Measurements from ENCODE around the gene AFMID.
A peak's percentile ranks its signal among the peaks of the same experiment; 100 is the strongest.
"Not testable (repeated sequence)": the region's sequence is repeated elsewhere in the genome, so short reads cannot be mapped to it uniquely, and the experiment has no call there.

Gene AFMID, protein sequence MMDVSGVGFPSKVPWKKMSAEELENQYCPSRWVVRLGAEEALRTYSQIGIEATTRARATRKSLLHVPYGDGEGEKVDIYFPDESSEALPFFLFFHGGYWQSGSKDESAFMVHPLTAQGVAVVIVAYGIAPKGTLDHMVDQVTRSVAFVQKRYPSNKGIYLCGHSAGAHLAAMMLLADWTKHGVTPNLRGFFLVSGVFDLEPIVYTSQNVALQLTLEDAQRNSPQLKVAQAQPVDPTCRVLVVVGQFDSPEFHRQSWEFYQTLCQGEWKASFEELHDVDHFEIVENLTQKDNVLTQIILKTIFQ

DNA sequence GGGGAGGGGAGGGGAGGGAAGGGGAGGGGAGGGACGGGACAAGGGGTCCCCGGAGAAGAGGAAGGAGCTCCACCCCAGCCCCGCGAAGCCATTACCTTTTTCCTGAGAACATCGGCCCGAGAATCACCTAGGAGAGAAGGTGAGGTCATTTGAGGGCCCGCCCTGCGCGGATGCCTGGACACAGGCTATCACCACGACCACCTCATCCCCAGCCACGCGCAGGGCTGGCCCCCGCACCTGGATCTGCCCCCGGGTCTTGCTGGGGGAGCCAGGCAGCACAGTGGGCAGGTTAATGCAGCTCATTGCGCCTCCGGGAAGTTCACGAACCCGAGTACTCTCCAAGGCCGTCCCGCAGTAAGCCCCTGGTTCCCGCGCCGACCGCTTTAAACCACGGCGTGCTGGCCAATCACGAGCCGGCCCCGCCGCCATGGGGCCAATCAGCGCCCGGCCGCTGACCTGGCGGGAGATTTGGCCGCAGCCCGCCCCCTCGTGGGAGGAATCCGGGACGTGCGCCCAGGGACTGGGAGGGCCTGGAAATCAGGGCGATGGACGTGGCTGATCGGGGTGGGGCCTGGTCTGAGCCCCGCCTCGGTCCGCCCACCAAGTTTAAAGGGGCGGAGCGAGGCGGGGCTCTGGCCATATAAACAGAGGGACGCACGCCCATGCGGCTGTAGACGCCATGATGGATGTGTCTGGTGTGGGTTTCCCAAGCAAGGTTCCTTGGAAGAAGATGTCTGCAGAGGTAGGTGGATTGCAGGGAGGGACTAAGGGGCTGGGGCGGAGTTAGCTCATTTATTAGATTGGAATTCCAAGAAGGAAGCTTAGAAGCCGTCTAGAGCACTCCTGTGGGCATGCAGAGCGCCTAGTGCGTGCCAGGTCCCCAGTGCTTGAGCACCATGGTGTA is at the start of gene AFMID, which contains the start of gene TK1:
AFMID (plus strand) TSS at position 671 of the 904 bp plus-strand sequence; CDS start at position 680, 9 bp downstream.
TK1 (minus strand) TSS at position 361 of the 904 bp plus-strand sequence; CDS start at position 303, 58 bp downstream.
- DNase-seq (ENCODE audit: low spot score) = peak; percentile 98

DNA sequence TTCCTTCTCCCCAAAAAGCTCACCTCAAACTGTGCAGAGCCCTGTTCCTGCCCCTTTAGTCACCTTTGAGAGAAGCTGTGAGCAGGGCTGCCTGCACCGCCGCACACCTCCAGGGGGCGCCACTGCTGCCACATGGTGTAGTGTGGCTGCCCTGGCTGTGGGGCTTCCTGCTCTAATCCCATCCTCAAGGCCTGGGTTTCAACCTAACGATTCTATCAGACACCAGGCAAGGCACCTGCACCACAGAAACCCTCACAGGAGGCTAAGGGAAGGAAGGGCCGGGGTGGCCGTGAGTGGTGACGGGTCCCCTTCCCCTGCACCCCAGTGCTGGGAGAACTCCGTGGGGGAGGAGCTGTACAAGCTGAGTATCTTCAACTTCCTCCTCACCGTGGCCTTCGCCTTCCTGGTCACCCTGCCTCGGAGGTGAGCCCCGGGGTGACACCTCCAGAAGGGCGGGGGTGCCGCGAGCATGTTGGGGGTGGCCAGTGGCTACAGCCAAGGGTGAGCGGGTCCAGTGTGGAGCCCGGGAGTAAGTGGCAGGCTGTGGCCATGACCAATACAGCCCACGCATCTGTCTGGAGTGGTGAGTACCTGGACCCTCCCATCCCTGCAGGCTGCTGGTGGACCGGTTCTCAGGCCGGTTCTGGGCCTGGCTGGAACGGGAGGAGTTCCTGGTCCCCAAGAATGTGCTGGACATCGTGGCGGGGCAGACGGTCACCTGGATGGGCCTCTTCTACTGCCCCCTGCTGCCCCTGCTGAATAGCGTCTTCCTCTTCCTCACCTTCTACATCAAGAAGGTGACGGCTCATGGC is 49.6 kb upstream of the AFMID start:
- peak; percentile 67 for DNase-seq (ENCODE audit: low spot score)

DNA sequence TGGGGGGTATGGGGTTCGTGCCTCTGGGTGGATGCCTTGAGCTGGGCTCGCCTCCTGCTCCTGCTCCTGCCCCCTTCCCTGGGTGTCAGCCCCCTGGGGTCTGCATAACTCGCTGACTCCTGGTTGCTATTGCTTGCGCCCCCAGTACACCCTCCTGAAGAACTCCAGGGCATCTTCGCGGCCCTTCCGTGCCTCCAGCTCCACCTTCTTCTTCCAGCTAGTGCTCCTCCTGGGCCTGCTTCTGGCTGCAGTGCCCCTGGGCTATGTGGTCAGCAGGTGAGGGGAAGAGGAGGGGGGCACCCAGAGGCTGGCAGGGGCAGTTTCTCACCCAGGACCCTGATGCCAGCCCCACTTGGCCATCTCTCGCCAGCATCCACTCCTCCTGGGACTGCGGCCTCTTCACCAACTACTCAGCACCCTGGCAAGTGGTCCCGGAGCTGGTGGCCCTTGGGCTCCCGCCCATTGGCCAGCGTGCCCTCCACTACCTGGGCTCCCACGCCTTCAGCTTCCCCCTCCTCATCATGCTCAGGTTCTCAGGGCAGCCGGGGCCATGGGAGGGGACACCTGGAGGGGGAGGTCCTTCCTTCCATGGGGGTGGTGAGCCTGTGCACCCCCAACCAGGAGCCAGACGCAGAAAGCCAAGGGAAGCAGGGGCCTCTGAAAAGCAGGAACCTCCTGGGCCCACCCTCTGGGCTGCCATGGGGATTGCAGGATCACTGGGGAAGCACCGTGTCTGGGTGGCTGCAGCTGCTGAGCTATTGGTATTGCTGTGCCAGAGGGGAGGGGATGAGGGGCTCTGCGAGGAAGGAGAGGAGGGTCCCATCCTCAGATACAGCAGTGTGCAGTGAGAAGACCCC is 48.7 kb upstream of the AFMID start:
- DNase-seq (ENCODE audit: low spot score) = no peak

DNA sequence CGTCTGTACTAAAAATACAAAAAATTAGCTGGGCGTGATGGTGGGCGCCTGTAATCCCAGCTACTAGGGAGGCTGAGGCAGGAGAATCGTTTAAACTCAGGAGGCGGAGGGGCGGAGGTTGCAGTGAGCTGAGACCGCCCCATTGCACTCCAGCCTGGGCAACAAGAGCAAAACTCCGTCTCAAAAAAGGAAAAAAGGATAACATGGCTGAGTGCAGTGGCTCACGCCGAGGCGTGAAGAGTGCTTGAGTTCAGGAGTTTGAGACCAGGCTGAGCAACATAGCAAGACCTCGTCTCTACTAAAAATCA is 47.3 kb upstream of the AFMID start:
- DNase-seq (ENCODE audit: low spot score) = not testable (repeated sequence)

DNA sequence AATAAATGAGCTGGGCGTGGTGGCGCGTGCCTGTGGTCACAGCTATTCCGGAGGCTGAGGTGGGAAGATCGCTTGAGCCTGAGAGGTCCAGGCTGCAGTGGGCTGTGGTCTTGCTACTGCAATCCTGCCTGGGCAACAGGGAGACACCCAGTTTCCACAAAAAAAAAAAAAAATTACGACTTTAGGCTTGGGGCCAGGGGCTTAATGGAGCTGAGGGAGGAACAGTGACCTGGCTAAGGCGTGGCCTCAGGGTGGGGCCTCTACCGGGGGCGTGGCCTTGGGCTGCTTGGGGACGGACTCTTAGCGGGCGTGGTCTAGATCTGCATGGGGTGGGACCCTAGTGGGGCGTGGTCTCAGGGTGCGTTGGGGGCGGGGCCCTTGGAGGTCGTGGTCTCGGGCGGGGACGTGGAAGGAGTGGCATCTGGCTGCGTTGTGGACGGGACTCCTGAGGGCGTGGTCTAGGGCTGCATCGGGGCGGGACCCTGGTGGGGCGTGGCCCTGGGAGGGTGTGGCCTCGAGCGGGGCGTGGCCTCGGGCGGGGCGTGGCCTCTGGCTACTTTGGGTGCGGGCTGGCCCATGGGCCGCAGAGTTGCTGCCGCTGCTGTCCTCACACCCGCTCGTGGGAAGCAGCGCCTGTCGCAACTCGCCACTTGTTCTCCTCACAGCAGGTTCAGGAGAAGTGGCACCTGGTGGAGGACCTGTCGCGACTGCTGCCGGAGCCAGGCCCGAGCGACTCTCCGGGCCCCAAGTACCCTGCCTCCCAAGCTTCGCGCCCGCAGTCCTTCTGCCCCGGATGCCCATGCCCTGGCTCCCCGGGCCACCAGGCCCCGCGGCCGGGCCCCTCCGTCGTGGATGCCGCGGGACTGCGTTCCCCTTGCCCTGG is 46.8 kb upstream of the AFMID start:
- peak; percentile 99 for DNase-seq (ENCODE audit: low spot score)

DNA sequence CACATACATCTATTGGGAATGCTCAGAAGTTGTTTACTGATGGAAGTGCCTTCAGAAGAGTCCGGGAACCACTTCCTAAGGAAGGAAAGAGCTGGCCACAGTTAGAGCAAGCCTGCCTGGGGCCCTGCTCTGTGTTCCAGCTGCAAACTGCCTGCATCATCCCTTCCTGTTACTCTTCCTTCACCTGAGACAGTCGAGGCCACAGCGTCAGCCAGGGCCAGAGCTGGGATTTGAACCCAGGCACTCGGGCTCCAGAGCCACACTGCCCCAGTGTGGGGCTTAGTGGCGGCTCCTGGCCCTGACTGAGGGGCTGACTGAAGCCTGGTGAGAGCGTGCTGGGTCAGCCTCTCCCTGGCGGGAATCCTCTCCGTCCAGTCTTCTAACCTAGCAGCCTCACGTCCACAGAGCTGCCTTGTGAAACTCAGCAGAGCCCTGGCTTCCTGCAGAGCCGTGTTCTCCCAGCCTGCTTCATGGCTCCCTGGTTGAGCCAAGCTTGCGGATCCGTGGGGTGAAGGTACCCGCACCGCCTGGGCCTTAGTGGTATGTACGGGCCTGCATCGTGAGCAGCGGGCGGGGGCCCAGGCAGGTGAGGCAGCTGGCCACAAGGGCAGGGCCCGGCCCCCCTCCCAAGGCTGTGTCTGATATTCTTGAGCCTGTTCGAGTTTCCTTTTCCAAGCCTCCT is 45.6 kb upstream of the AFMID start:
- no peak for DNase-seq (ENCODE audit: low spot score)

DNA sequence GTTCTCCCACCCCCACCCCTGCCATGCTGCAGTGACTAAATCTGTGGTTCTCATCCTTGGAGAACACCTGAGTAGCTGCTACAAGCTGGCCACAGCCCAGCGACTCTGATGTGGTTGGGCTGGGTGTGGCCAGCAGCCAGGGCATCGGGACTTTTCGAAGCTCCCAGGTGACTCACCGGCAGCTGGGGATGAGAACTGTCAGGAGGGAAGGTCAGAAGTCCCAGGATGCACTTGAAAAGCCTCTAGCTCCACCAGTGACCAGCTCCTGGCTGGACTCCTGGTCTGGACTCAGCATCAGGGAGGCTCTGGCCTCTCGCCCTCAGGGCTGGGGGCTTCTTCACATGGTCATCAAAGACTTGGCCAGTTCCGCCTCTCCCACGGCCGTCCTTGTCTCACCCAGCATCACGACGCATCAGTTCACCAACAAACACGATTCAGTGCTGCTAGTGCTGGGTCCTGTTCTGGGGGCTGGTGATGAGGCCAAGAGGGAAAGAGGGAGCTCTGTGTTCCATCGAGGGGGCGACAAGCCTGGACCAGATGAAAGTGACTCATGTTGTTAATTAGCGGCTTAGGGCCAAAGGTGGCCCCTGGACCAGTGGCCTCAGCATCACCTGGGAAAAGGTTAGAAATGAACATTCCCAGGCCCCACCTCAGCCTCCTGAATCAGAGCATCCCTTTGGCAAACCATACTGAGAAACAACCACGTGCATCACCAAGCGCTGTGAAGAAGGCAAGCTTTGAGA is 44.9 kb upstream of the AFMID start:
- DNase-seq (ENCODE audit: low spot score) = no peak

DNA sequence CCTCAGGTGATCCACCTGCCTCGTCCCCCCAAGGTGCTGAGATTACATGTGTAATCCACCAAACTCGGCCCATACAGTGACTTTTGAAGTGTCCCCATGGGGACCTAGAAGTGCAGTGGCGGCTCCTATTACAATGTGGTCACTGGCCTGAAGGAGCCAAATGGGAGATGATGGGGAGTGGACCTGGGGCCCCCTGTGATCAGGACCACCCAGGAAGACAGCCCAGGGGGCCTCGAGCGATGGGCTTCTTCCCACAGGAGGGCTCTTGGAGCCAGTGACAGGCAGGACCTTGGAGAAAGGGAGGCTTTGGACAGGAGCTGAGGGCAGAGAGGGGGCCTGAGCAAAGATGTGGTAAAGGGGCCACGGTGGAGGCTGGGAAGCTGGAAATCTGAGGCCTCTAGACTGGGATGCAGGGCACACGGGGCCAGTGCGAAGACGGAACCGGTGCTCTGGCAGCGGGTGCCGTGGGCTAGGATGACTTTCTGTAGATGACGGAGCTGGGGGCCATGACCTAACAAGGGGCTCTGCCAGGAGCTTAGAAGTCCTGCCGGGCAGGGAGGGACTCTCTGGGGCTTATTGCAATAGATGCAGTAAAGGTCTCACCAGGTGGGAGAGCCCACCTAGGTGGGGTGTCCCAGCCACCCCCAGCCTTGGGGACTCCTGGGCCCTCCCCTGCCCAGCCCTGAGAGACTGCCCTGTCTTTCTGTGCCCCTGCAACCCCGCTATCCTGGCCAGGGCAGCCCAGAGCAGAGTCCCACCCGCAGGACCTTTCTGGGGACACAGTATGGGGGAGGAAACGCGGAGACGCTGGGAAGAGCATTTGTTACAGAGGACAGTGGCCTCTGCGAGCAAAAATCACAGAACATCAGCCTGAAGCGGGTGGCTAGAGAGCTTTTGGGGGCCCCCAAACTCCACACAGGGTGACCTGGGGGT is 43.7 kb upstream of the AFMID start:
- DNase-seq (ENCODE audit: low spot score) = no peak

DNA sequence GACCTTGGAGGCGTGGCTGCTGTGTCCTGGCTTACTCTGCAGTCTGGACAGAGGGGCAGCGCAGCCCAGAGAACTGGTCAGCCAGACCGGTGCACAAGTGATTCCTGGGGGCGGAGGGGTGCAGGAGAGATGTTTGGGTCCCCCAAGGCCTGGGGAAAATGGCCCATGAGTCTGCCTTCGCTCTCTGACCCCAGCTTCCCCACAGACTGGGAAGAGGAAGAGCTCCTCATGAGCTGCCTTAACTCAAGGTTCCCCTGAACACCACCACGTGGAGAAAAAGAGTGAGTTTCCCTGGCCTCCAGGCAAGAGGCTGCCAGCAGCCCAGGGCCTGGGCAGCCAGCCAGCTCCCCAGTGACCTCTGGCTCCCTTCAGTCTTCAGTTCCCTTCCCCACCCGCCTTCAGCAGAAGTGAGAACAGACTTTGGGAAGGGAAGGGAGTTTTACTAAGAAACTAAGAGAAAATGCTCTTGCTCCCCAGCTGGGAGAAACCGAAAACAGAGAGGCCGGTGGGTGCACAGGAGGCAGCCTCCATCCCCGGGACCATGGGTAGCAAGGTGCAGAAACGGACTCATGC is 42.9 kb upstream of the AFMID start:
- DNase-seq (ENCODE audit: low spot score) = no peak

DNA sequence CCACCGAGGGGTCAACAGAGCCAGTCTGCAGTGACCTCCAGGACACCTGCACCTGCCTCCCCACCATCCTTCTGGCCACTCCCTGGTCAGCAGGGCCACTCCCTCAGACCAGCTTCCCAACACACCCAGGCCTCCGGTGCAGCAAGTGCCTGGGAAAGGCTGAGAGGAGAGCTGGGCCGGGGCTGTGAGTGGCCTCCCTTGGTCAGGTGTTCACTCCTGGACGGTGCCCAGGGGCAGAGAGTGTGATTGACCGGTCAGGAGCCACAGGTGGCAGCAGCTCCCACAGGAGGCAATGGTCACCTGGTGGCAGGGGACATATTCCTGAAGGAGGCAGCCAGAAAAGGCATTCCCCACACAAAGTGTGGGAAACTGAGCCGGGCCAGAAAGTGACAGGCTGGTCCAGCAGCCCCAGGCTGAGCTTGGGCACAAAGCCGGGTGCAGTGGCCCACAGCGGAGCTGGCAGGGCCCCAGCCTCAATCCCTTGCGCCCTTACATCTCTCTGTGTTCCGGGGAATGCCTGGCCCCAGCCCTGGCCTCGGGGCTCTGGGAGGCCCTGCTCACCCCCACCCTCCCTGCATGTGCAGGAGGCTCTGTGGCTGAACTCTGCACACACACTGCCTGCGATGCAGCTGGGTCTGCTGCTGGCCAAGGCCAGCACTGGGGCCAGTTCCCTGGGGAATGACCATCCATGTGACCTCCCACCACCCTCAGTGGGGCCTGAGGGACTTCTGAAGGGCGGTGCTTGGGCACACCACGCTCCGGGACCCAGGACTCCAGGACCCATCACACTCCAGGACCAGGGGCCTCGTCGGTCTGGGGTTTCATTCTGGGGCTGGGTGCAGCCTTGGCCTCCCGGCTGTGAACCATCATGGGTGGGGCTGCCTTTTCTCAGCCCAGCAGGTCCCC is 42.2 kb upstream of the AFMID start:
- no peak for DNase-seq (ENCODE audit: low spot score)

DNA sequence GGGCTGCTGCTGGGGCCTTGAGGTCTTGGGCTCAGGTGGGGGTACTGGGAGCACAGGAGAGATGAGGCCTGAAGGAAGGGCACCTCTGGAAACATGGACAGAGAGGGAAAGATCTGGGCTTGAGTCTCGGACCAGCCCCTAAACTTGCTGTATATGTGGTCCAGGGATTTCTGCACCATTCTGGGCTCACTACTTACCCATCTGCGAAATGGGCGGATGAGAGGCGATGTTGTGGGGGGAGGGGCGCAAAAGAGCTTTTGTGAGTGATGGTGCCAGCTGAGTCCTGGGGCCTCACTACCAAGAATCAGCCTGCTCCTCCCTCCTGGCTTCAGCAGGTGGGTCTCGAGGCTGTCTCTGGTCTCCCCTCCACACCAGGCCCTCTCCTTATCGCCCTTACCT is 40.7 kb upstream of the AFMID start:
- no peak for DNase-seq (ENCODE audit: low spot score)

DNA sequence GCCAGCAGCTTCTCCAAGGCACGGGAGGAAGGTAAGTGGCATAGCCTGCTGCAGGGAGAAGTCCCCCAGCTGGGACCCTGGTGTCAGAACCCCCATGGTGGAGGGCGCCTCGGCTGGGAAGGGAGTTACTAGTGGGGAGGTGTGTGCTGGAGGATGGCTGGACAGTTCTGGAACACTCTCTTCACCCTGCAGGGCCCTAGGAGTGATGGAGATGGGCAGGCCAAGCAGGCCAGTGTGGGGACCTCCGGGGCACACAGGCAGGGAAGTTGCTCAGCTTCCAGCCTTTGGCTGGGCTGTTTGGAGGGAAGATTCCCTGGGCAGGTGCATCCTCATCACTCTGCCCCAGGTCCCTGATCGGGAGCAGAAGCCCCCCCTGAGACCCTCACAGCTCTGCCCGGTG is 40.3 kb upstream of the AFMID start:
- no peak for DNase-seq (ENCODE audit: low spot score)

DNA sequence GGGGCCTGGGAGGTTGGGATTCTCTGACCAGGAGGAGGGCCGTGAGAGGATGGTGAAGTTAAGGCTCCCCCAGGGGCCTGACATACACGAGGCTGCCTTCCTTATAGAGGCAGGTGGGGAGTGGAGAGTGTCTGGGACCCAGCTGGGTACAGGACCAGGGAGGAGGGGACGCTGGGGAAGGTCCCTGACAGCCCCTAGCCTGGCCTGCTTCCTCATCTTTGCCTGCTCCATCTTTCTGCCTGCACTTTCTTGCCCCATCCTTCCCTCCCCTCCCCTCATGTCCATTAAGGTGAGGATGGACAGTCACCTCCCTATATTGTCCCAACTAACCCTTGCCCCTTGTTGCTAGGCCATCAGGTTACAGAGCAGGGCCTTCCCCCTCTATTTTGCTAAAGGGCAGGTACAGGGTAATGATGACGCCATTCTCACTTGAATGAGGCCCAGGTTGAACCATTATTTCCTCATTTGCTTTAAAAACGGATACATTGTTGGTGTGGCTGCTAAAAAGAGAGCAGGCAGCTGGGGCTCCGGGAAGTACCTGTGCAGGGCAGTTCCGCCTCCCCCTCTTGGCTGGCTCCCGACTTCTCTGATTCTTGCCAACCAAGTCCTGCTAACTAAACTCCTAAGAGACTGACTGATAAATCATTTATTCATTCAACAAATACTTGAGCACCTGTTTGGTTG is 39.7 kb upstream of the AFMID start:
- no peak for DNase-seq (ENCODE audit: low spot score)

DNA sequence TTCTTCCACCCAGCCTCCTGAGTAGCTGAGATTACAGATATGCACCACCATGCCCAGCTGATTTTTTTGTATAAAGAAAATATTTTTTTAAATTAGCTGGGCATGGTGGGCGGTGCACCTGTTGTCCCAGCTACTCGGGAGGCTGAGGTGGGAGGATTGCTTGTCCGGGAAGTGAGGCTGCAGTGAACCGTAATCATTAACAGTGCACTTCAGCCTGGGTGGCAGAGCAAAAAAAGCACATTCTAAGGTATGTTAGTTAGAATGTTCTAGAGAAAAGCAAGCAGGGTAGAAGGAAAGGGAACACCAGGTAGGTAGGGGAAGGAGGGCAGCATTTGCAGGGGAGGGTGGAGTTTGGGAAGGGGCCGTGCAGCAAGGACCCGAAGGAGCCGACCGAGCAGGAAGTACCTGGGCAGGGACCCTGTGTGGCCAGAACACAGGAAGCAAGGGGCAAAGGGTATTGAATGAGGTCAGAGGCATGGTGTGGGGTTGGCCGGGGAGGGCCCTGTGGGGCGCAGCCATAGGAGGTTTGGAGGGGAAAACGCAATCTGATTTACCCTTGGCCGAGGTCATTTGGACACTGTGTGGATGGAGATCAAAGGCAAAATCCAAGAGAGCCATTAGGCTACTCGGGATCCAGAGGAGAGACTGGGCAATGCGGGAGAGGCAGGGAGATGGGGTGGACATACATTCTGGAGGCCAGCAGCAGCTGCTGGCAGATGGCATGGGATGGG is 38.7 kb upstream of the AFMID start:
- DNase-seq (ENCODE audit: low spot score) = no peak

DNA sequence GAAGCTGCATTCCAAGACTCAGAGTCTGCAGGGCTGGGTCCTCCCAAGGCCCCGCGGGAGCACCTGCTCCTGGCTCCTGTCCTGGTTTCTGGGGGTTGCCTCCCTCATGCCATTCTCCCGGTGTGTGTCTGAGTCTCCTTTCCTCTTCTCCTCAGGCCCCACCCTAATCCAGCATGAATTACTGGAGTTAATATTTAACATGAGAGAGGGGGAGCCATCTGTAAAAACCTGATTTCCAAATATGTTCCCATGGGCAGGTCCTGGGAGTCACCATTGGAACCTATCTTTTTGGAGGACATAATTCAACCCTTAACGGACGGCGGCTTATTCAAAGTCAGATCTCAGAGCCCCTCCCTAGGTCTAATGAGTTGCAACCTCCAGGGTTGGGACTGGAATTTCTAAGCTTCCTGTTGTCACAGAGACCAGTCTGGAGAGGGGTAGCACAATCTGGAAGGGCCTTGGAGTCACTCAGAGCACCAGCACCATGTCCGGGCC is 35.6 kb upstream of the AFMID start:
- no peak for DNase-seq (ENCODE audit: low spot score)

Data from activated CD4-positive, alpha-beta T cell treated with anti-CD3 and anti-CD28 coated beads, Interleukin-2, Interleukin-4, amounts not matched to agents 100 ng/mL and 50 ng/mL, durations not matched to agents 16 hours and 8 hours (primary cell).